ENCODE measurements around the gene NES.
A peak's percentile ranks its signal among the peaks of the same experiment; 100 is the strongest.

Gene NES

DNA sequence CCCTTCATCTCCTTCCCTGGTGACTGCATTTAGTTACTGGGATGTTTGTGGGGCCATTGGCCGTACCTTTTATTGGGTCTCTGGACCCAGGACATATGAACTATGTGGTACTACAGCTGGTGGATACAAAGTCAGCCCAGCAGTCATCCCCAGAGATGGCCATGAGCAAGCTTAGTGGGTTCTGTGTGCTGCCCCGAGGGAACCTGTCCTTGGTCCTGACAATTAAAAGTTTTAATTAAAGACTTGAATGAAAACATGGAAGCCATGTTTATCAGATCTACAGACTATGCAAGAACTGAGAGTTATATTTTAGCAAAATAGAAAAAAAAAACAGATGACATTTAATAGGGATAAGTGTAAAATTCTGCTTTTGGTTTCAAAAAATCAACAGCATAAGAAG, 2.8 kb upstream of the NES start:
- no peak for DNase-seq

GRCh38 chr1:156677616-156678596, 699 bp upstream of the NES start:
- DNase-seq, result peak; percentile 32

- DNase-seq, result no peak
These were observed 940 bp downstream of the NES start for GRCh38 chr1:156676114-156676819.

- DNase-seq, result no peak
These were observed 1.7 kb downstream of the NES start for GRCh38 chr1:156675210-156676113.

DNA sequence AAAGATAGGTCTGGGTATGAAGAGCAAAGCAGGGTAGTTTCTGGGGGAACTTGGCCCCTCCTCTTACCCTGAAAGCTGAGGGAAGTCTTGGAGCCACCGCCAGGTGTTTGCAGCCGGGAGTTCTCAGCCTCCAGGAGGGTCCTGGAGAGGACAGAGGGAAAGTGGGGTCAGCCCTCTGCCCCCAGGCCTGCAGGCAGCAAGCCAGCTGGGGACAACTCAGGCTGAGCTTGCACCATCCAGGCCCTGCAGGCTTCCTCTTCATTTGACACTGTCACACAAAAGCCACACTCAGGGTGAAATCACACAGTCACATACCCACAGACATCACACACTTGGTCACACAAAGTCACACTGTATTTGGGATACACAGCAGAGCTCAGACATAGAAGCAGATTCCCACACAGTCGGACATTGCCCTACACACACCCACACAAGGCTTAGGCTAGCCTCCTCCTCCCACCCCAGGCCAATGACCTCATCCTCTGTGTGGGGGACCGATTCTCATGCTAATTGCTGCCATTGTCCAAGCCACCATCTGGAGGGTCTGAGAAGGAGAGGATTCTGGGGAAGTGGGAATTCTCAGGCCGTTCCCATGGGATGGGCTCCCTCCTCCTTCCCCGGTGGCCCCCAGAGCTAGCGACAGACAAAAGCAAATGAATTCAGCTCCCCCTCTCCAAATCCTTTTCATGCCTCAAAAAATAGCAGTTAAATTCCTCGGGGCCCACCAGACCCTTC, 3.7 kb downstream of the NES start:
- no peak for DNase-seq

GRCh38 chr1:156671804-156672203, 5.4 kb downstream of the NES start:
- DNase-seq, result no peak

DNA sequence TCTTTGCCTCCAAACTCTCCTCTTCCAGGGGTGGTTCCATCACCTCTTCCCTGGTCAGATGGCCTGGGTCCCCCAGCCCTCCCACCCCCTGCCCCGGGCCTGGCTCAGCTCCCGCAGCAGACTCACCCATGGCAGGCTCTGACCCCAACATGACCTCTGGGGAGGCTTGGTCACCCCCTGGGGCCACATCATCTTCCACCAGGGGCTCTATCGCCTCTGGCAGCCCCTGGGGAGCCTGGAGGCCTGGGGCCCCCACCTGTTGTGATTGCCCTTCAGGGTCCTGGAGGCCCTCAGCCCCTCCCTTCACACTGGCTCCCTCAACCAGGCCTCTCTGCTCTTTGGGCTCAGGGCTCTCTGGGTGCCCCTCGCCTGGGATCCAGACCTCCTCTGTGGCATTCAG, 6.4 kb downstream of the NES start:
- no peak for DNase-seq

DNA sequence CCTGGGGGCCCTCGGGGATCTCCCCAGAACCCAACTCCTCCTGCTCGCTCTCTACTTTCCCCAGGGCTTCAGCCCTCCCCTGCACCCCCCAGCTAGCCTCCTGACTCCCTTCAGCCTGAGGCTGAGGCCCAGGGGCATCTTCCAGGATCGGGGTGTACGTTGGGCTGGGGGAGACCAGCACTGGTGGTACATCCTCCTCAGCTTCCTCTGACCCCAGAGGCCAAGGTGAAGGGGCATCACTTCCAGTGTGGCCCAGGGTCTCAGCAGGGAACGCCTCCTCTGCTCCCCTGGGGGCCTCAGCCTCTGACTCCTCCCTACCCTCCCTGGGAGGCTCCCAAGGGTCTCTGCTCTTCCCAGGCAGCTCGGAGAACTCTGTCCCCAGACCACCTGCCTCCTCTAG, 6.8 kb downstream of the NES start:
- DNase-seq, result no peak

DNA sequence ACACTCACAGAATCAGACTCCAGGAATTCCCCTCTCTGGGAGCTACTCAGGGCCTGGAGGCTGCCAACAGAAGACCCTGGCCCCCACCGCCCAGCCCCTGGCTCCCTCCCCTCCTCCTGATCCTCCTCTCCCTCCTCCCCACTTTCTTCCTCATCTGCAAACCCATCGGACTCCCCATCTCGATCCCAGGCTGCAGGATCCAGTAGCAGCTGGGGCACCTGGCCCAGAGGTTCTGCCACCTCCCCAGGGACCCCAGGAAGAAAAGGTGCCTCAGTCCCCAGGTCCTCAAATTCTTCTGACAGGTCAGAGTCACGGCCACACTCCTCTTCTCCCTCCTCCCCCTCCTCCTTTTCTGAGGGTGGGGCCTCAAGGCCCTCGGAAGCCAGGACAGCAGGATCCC, 7.4 kb downstream of the NES start:
- no peak for DNase-seq

DNA sequence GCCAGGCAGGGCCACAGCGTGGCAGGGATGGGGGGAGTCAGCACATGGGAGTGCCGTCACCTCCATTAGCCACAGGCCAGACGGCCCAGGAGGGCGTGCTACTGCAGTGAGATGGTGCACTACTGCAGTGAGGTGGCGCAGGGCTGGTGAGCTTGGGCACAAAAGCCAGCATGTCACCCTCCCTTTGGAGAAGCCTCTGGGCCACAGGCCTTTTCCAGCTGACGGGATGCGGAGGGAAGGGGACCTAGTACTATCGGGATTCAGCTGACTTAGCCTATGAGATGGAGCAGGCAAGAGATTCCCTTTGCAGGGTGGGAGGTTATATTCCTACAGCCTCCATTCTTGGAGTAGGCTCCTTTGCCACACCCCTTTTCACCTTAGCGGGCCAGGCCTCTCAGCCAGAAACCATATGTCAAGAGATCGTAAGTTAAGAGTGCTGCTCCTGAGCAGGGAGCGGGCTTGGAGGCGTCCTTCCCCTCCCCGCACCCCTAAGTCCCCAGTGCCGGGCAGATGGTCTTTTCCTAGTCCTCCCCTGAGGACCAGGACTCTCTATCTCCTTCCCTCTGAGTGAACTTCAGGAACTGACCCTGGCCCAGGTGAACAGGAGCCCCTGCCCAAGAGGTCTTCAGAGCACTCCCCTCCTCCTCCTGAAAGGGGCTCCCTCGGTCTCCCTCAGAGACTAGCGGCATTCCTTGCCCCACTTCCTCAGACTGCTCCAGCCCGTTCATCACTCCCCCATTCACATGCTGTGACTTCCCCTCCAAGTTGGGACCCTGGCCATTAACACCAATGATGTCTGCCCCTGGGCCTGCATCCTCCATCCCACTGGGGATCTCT, 8.2 kb downstream of the NES start:
- DNase-seq, result no peak

DNA sequence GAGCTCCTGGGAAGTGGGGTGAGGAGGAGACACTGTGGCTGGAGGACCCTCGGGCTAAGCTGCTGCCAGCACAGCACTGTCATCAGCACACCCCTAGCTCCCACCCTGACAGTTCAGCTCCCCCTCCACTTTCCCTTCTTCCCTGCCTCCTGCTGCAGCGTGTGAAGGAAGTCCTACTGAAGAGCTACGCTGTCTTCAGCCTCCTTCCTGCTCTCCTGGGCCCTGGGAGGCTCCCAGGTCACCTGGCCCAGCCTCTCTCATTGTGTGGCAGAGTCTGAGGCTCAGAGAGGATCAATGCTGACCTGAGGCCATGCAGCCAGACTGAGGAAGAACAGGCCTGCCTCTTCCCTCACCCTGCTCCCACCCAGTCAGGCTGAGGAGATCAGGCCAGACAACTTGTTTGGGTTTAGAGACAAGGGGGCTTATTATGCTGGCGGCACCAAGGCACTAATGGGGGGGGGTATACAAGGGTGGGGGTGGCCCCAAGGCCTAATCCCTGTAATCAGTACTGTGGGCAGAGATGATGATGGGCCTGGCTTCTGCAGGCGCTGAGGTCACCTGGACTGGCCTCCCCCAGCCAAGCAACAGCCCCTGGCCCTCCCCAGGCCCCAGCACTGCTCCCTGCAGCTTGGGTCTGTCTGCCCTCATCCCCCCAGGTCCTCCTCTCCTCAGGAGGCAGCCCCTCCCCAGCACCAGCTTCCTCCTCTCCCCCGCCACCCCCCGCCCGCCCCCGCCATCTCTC, 9.1 kb downstream of the NES start:
- no peak for DNase-seq

DNA sequence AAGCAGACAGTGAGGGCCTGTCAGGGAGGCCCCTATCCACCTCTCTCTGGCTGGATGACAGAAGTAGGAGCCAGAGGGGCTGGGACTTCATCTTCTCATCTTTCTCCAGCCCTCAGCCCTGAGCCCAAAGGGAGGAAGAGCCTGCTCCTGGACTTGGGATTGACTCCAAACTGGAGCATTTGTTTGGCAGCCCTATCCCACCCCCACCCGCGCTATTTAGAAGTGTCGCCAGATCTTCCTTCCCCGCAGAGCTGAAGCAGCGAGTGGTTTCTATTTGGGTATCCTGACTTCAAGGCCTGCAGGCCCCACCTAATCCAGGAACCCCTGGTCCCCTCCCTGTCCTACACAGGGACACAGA, 9.6 kb downstream of the NES start:
- no peak for DNase-seq

DNA sequence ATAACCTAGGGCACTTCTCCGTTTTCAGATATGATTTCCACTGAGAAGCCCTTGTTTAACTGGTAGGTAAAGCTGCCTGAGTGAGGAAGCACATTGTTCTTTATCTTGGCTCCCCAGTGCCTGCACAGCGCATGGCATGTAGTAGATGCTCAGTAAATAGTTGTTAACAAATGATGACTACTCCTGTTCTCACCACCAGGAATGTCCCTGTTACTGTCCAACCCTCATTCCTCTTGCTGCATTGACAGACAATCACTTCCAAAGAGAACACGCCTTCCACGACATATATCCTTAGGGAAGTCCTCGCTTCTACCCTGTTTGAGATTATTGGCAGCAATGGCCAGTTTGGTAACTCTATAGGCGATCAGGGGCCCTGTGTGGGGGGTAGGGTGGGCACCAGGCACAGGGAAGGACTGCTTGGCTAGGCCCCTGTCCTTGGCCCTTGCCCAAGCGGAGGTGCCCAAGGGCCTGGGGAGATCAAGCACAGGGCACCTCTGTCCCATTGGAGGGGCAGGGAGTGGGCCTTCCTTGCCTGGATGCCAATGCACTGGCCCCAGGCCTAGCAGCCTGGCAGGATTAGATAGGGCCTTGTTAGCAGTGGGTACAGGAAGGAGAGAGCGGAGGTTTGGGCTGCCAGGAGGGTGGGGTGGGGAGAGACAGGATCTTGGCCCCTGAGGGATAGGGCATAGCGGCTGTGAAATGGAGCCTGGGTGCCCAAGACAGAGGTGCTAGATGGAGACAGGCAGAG, 10.2 kb downstream of the NES start:
- DNase-seq, result no peak

- no peak for DNase-seq
These were observed 11.7 kb downstream of the NES start for GRCh38 chr1:156665539-156665938.

DNA sequence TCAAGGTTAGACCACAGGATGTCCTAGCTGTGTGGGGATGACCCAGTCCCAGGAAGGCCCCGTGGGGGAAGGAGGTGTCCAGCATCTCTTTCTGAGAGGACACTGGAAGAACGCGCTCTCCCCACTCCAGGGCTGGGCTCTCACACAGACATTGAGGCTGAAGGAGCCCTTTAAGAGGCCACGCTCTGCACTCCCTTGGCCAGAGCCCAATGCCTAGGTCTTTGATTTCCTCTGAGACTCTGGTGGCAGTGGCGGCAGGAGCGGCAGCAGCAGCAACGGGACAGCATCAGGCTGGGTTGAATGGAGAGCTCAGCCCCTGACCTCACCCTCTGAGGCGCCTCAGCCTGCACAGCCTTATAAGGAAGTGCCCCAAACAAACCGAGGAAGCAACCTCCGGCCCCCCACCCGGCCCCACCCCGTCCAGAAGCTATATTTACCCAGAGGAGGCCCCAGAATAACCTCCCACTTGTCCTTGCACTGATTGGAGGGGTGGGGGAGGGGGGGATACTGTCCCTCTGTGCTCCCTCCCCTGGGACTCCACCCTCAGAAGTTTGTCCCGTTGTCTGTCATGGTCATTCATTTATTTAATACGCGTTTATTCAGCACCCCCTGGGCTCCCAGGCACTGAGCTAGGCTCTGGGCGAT, 12.3 kb downstream of the NES start:
- DNase-seq, result no peak

GRCh38 chr1:156664046-156664766, 13.0 kb downstream of the NES start:
- DNase-seq, result no peak

DNA sequence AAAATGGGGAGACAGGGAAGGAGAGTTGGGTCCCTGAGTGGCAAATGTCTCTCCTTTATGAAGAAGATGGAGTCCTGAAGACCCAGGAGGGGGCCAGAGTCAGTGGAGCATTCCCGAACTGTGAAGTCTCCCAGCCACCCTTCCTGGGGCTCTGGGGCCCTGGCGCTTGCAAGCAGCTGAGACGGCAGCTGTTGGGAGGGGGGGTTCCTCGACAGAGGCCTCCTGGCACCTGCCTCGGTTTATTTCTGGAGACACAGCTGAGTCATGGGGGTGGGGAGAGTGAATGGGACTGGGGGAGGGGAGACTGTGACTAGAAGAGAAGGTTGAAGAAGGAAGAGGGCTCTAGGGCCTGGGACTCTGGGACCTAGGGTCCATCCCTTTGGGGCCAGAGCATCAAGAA, 14.0 kb downstream of the NES start:
- no peak for DNase-seq

DNA sequence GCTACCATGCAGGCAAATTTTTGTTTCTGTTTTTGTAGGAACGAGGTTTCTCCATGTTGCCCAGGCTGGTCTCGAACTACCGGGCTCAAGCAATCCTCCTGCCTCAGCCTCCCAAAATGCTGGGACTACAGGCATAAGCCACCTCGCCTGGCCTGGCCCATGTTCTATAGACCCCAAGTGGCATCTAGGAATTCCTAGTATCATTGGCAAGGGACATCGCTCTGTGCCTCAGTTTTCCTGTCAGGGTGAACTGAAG, 14.5 kb downstream of the NES start:
- no peak for DNase-seq

Data from NCI-H2029 treated with DMSO at 0.1 percent for 48 hours (cell line).